GF-D8 (cell line): Measurements from ENCODE around the gene PRPH2.
"Not testable (repeated sequence)": the region's sequence is repeated elsewhere in the genome, so short reads cannot be mapped to it uniquely, and the experiment has no call there.

Experiments used
- DNase-seq: peaks from one replicate; lab custom pipeline; 2025; lab: John Stamatoyannopoulos, UW

The PRPH2 gene

DNA sequence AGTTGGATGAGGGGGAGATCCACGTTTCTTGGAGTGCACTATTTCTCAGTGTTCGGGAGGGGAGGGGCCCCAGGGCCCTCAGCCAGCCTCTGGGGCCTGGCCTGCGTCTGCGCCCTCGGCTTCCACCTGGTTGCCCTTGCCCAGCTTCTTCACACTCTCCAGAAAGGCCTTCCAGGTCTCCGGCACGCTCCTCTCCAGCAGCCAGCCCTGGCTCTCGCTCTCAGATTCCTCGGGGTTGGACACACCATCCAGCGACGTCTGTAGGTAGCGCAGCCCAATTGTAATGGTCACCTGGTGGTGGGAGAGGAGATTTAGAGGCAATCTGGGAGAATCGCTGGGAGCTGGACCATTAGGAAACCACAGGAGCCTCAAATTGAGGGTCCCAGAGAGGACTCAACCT lies 24.2 kb downstream of the PRPH2 start:
- DNase-seq, result no peak

- DNase-seq, result no peak
Observed at GRCh38 chr6:42697268-42697655, 25.1 kb downstream of the PRPH2 start.

DNA sequence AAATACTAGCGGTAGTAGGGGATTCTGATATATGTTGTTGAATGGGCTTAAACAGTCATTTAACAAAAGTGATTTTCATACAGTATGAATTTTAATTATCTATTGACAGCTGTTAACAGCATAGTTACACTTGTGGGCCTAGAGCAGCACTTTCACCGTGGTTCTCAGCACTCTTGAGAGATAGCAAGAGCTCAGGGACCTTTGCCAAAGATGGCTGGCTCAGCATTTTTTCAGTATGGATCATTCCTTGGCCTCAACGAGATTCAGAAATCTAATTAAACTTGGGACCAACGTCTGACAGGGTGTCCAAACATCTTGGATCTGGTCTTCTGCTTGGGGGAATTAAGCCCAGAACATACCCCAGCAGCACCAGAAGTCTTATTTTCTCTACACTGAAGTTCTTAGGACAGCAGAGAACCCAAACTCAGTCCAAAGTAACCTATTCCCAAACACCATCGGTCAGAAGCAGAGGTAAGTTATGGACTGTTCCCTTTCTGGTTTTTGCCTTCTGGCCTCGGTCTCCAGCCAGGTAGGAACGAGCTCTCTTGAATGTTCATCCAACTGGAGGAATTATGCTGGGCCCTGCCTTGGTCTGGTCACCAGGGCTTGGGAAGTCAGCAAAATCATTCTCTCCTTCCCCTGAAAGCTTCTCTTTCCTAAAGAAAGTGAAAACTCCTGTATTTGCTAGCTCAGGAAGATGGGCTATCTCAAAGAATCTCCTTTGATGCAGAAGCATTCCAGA lies 25.7 kb downstream of the PRPH2 start:
- DNase-seq, result no peak

- no peak for DNase-seq
Observed at GRCh38 chr6:42694586-42694985, 27.8 kb downstream of the PRPH2 start.

GRCh38 chr6:42693725-42694323 lies 28.6 kb downstream of the PRPH2 start:
- DNase-seq, result no peak

DNA sequence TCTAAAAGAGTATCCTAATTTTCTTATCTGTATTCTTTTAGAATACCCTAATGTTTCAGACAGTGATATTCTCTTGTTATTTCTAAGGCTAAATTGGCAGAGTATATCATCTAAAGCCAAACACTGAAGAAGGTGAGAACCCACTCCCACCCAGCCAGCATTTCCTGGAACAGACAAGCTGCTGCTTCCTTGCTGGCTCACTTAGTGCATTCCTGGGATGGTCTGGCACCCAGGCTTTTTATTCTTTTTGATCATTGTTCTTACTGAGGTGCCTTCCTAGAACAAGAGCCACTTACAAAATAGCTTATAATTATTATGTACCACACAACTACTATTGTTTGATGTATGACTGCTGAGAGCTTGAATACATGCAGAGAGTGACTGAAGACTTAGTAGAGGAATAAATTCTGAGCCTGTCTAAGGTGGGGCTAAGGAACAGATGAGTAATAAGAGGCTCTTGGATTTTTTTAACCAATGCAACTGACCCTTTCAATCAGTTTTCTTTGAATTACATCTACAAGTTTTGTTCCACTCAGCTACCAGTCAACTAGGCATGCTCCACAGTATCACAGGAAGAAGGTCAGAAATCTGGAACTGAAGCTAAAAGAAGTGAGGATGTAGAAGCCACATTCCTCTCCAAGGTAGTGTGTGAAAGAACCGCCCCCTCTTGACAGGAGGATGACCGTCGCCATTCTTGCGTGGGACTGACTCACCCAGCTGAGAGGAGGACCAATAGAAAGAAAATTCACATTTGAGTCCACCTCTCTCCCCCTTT lies 30.1 kb downstream of the PRPH2 start:
- DNase-seq, result no peak

DNA sequence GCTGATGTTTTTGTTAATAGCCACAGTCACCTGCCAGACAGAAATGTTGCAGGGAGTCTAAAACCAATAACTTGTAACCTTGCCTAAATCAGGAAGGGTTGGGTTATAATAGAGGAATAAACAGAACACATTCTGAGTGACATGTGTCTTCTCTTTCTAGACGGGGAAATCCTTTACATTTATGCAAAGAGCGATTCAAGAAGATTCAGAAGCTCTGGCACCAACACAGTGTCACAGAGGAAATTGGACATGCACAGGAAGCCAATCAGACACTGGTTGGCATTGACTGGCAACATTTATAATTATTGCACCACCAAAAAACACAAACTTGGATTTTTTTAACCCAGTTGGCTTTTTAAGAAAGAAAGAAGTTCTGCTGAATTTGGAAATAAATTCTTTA lies 31.5 kb downstream of the PRPH2 start:
- DNase-seq, result no peak

- DNase-seq, result no peak
Observed at GRCh38 chr6:42690151-42690702, 32.2 kb downstream of the PRPH2 start.

DNA sequence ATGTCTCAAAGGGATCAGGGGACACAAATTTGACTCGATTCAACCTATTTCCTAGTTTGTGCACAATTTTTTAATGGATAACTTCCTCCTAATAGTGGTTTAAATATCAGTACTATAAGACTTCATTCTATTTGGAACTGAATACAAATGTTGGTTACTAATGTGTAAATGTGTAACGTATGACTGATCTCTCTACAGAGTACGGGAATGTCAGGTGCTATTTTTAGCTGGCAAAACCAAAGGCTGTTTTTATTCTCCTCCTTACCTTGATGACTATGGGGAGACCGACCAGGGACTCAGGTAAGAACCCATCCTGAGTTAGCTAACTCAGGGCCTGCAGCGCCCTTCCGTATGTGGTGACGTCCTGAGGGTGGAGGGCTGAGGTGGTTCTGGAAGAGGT lies 33.0 kb downstream of the PRPH2 start:
- no peak for DNase-seq

GRCh38 chr6:42688281-42688680 lies 34.1 kb downstream of the PRPH2 start:
- no peak for DNase-seq

DNA sequence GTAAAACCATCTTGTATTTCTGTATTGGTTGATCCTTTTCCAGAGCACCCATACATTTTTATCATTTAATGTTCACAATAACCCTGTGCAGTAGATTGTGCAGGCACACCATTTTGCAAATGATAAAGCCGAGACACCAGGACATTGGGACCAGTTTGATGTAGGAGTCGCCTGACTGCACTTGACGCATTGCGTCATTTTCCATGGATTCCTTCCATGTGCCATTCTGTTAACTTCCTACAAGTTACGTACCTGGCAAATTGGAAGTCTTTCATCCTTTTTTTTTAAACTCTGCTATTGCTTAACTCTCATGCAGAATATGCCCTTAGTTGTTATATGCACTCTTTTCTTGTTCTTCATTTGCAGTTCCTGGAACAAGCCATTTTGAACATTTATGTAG lies 43.0 kb downstream of the PRPH2 start:
- no peak for DNase-seq

DNA sequence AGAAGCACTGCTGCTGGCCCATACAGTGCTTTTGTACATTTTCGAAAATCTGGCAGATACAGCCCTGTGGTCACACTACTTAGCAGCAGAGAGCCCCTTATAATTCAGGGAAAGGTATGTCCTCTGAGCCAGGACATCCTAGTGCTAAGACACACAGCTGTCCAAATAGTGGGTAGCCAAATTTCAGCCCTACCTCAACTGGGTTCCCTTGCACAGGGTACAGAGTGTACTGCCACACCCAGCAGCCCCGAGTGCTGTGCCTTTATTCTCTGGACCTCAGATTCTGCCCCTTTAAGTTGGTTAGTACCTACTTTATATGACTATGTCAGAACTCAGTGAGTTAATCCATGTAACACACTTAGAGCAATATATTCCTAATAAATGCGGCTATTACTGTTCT lies 47.6 kb downstream of the PRPH2 start:
- DNase-seq, result no peak

- DNase-seq, result not testable (repeated sequence)
Observed at GRCh38 chr6:42674368-42674767, 48.0 kb downstream of the PRPH2 start.

- DNase-seq, result no peak
Observed at GRCh38 chr6:42664718-42665117, 57.7 kb downstream of the PRPH2 start.

- peak; percentile 29 for DNase-seq
Observed at GRCh38 chr6:42661540-42662153, 60.8 kb downstream of the PRPH2 start.

GRCh38 chr6:42659806-42660205 lies 62.6 kb downstream of the PRPH2 start:
- DNase-seq, result no peak

DNA sequence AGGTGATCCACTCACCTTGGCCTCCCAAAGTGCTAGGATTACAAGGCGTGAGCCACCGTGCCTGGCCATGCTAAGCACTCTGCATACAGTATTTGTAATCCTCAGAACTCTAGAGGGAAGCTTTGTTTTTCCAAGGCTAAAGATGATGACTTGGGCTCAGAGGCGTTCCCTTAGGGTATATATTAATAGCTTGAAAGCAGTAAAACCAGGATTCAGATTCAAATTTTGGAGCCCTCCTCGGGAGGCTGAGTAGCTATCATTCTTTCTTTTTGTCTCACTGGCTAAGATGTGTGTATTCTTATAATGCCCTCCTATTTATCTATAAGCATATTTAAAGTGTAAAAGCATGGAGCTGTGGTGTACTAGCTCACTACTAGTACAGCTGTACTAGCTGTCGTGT lies 68.5 kb downstream of the PRPH2 start:
- no peak for DNase-seq

- no peak for DNase-seq
Observed at GRCh38 chr6:42652024-42652746, 70.2 kb downstream of the PRPH2 start.
